CD4-positive, alpha-beta T cell treated with Interleukin-6 at 100 ng/mL for 8 hours (primary cell): Measurements from ENCODE around the gene AGR2.

ENCODE experiments used
- DNase-seq: peaks from one replicate; pipeline ENCODE4 v3.0.0-alpha.2; 2020; ENCODE audit warnings: mixed read lengths, low spot score

AGR2 gene

GRCh38 chr7:16812542-16813231, 7.9 kb upstream of the AGR2 start:
- DNase-seq = no peak

GRCh38 chr7:16811551-16811950, 6.8 kb upstream of the AGR2 start:
- DNase-seq = no peak

GRCh38 chr7:16810573-16810972, 5.8 kb upstream of the AGR2 start:
- DNase-seq = no peak

- DNase-seq = no peak
Observed at GRCh38 chr7:16810112-16810511, 5.3 kb upstream of the AGR2 start.

GRCh38 chr7:16805441-16805840, 642 bp upstream of the AGR2 start:
- no peak for DNase-seq

- no peak for DNase-seq
Observed at GRCh38 chr7:16803881-16804673, 722 bp downstream of the AGR2 start.

- no peak for DNase-seq
Observed at GRCh38 chr7:16803125-16803524, 1.7 kb downstream of the AGR2 start.

- no peak for DNase-seq
Observed at GRCh38 chr7:16801579-16801978, 3.2 kb downstream of the AGR2 start.

- DNase-seq = no peak
Observed at GRCh38 chr7:16801111-16801542, 3.7 kb downstream of the AGR2 start.

- DNase-seq = no peak
Observed at GRCh38 chr7:16795624-16796023, 9.2 kb downstream of the AGR2 start.

GRCh38 chr7:16794986-16795385, 9.8 kb downstream of the AGR2 start:
- no peak for DNase-seq

- no peak for DNase-seq
Observed at GRCh38 chr7:16791905-16792698, 12.7 kb downstream of the AGR2 start.

- no peak for DNase-seq
Observed at GRCh38 chr7:16791071-16791470, 13.7 kb downstream of the AGR2 start.

- DNase-seq = no peak
Observed at GRCh38 chr7:16787127-16787526, 17.7 kb downstream of the AGR2 start.

- DNase-seq = no peak
Observed at GRCh38 chr7:16786257-16786656, 18.5 kb downstream of the AGR2 start.

GRCh38 chr7:16785846-16786245, 19.0 kb downstream of the AGR2 start:
- DNase-seq = no peak

- no peak for DNase-seq
Observed at GRCh38 chr7:16785321-16785720, 19.5 kb downstream of the AGR2 start.

GRCh38 chr7:16780596-16780995, 24.2 kb downstream of the AGR2 start:
- DNase-seq = no peak

GRCh38 chr7:16779051-16779450, 25.7 kb downstream of the AGR2 start:
- DNase-seq = no peak

GRCh38 chr7:16778476-16778875, 26.3 kb downstream of the AGR2 start:
- no peak for DNase-seq

GRCh38 chr7:16776053-16776452, 28.7 kb downstream of the AGR2 start:
- no peak for DNase-seq

GRCh38 chr7:16774986-16775385, 29.8 kb downstream of the AGR2 start:
- no peak for DNase-seq

- DNase-seq = no peak
Observed at GRCh38 chr7:16774294-16774693, 30.5 kb downstream of the AGR2 start.
